GM23338 (cell line): ENCODE data around the gene SIDT2.

Experiments
- CREB1 ChIP-seq: fragments of 250-450 bp; sonication (Bioruptor Pico); IDR thresholded peaks from 2 replicates; pipeline ENCODE4 v1.5.0; 2020; ENCODE audit warnings: low read depth, mild to moderate bottlenecking, moderate library complexity
- EZH2 ChIP-seq: fragments of 200-600 bp; sonication (generic); IDR thresholded peaks from one replicate; pipeline ENCODE4 v1.8.0; 2017; ENCODE audit warnings: antibody characterized with exemption, mild to moderate bottlenecking, low read depth; ENCODE audit not compliant: unreplicated experiment
- EZH2phosphoT487 ChIP-seq: fragments of 200-600 bp; sonication (generic); IDR thresholded peaks from one replicate; pipeline ENCODE4 v1.8.1; 2018; ENCODE audit warnings: antibody characterized with exemption; ENCODE audit not compliant: unreplicated experiment
- JUNB ChIP-seq: IDR thresholded peaks from one replicate; pipeline ENCODE4 v1.6.1; 2016; ENCODE audit warnings: antibody characterized with exemption; ENCODE audit not compliant: unreplicated experiment
- NANOG ChIP-seq: IDR thresholded peaks from 2 replicates; pipeline ENCODE4 v1.6.1; 2016; ENCODE audit warnings: antibody characterized with exemption, borderline replicate concordance
- POLR2AphosphoS5 ChIP-seq: IDR thresholded peaks from 2 replicates; pipeline ENCODE4 v1.6.1; 2016; ENCODE audit warnings: antibody characterized with exemption, low read depth
- ZNF114 ChIP-seq: fragments of 250-450 bp; sonication (Bioruptor Pico); IDR thresholded peaks from 2 replicates; pipeline ENCODE4 v1.5.0; 2020; ENCODE audit warnings: mild to moderate bottlenecking, moderate library complexity
- ZNF331 ChIP-seq: fragments of 250-450 bp; sonication (Bioruptor Pico); IDR thresholded peaks from 2 replicates; pipeline ENCODE4 v1.5.0; 2020; ENCODE audit warnings: low read depth, mild to moderate bottlenecking, moderate library complexity
- TF ChIP-seq, protein P1 (sequence below), 2 experiments: fragments of 200-600 bp in 1 of 2; sonication (generic) in 1 of 2; conservative IDR thresholded peaks; 2 replicates each; pipeline versions ENCODE4 v1.5.1 to v1.6.1; 2016 to 2017; ENCODE audit warnings: antibody characterized with exemption in 2 of 2, low read depth in 2 of 2, mild to moderate bottlenecking in 2 of 2, moderate library complexity in 1 of 2
- TF ChIP-seq, protein P2 (sequence below): IDR thresholded peaks from one replicate; pipeline ENCODE4 v1.6.1; 2018; ENCODE audit warnings: antibody characterized with exemption; ENCODE audit not compliant: unreplicated experiment
- TF ChIP-seq, protein P3 (sequence below): IDR thresholded peaks from 2 replicates; pipeline ENCODE4 v1.6.1; 2016; ENCODE audit warnings: antibody characterized with exemption

DNA sequence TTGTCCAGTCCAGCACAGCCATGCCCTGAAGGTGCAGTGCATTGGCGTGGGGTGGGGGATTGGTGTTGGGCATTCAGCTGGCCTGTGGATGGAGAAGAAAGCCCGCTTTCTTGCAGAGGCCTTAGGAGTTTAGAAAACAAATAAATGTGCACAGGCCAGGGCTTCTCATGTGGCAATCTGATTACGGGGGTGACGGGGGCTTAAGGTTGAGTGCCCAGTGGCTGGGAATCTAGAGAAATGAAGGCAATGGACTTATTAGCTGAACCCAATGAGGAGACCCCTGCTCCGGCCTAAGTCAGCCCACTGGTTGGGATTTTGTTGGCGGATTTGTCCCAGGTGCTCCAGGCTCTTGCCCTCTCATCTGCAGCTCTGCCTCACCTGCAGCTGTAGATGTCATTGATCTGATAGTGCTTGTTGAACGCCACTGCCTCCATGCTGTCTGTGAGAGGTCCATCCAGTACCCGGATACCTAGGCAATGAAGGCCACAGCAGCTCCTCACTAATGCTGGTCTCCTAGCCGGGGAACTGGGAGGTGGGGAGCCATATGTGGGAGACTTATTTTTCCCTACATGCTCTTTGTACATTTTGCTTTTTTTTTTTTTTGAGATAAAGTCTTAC lies 47.1 kb downstream of the SIDT2 start:
- TF ChIP-seq EZH2 (no peak), POLR2AphosphoS5 (no peak), EZH2phosphoT487 (no peak), CREB1 (CRISPR knock-in tag) (no peak), JUNB (no peak), NANOG (no peak), ZNF114 (CRISPR knock-in tag) (no peak), ZNF331 (CRISPR knock-in tag) (no peak)
- TF ChIP-seq, protein P1, sequence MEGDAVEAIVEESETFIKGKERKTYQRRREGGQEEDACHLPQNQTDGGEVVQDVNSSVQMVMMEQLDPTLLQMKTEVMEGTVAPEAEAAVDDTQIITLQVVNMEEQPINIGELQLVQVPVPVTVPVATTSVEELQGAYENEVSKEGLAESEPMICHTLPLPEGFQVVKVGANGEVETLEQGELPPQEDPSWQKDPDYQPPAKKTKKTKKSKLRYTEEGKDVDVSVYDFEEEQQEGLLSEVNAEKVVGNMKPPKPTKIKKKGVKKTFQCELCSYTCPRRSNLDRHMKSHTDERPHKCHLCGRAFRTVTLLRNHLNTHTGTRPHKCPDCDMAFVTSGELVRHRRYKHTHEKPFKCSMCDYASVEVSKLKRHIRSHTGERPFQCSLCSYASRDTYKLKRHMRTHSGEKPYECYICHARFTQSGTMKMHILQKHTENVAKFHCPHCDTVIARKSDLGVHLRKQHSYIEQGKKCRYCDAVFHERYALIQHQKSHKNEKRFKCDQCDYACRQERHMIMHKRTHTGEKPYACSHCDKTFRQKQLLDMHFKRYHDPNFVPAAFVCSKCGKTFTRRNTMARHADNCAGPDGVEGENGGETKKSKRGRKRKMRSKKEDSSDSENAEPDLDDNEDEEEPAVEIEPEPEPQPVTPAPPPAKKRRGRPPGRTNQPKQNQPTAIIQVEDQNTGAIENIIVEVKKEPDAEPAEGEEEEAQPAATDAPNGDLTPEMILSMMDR (conservative IDR thresholded peaks at IDR 0.05; ENCODE audit: low read depth in 2 of 2): no peak
- TF ChIP-seq, protein P2, sequence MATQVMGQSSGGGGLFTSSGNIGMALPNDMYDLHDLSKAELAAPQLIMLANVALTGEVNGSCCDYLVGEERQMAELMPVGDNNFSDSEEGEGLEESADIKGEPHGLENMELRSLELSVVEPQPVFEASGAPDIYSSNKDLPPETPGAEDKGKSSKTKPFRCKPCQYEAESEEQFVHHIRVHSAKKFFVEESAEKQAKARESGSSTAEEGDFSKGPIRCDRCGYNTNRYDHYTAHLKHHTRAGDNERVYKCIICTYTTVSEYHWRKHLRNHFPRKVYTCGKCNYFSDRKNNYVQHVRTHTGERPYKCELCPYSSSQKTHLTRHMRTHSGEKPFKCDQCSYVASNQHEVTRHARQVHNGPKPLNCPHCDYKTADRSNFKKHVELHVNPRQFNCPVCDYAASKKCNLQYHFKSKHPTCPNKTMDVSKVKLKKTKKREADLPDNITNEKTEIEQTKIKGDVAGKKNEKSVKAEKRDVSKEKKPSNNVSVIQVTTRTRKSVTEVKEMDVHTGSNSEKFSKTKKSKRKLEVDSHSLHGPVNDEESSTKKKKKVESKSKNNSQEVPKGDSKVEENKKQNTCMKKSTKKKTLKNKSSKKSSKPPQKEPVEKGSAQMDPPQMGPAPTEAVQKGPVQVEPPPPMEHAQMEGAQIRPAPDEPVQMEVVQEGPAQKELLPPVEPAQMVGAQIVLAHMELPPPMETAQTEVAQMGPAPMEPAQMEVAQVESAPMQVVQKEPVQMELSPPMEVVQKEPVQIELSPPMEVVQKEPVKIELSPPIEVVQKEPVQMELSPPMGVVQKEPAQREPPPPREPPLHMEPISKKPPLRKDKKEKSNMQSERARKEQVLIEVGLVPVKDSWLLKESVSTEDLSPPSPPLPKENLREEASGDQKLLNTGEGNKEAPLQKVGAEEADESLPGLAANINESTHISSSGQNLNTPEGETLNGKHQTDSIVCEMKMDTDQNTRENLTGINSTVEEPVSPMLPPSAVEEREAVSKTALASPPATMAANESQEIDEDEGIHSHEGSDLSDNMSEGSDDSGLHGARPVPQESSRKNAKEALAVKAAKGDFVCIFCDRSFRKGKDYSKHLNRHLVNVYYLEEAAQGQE: no peak
- TF ChIP-seq, protein P3, sequence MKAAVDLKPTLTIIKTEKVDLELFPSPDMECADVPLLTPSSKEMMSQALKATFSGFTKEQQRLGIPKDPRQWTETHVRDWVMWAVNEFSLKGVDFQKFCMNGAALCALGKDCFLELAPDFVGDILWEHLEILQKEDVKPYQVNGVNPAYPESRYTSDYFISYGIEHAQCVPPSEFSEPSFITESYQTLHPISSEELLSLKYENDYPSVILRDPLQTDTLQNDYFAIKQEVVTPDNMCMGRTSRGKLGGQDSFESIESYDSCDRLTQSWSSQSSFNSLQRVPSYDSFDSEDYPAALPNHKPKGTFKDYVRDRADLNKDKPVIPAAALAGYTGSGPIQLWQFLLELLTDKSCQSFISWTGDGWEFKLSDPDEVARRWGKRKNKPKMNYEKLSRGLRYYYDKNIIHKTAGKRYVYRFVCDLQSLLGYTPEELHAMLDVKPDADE: no peak
